Measurements from ENCODE around the gene USF2. TPM values are rescaled to one million over a fixed set of nuclear protein-coding genes. Genes with fewer than 3 reads are reported as not detected.

The USF2 gene
- total RNA-seq, 1 experiment from 2014 or later, result 81.6 TPM

DNA sequence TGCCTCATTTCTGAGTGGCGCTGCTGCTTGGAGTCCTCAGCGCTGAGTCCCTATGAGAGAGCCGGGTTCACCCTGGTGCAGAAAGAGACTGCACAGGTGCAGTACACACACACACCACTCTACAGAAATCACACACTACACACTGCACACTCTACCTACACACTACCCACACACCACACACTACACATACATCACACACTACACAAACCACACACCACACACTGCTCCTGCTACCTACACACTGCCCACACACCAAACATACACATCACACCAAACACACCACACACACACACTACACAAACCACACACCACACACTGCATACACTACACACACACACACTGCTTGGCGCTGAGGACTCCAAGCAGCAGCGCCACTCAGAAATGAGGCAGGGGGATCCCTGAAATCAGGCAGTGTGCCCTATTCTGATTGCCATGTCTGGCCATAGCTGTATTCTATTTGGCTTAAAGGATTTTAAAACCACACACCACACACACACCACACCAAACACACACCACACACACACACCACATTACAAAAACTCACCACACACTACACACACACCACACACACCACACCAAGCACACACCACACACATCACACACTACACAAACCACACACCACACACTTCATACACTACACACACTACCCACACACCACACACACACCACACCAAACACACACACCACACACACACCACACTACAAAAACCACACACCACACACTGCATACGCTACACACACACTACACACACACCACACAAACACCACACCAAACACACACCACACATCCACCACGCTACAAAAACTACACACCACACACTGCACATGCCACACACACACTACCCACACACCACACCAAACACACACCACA, 28.1 kb downstream of the USF2 start:
- Mint-ChIP-seq H3K9me3 (ENCODE audit: unreplicated experiment) (no peaks in the 10 kb centered on the region), H3K4me1 (ENCODE audit: insufficient read depth, unreplicated experiment) (no peaks in the 10 kb centered on the region), H3K27ac (ENCODE audit: low read depth, unreplicated experiment) (no peak overlapping the region), H3K4me3 (ENCODE audit: unreplicated experiment) (no peak overlapping the region), H3K27me3 (ENCODE audit: insufficient read depth, unreplicated experiment) (peaks cover 28% of the 10 kb centered on the region), H3K36me3 (ENCODE audit: insufficient read depth, unreplicated experiment) (no peaks in the 10 kb centered on the region)
- intact Hi-C loops (cut with micrococcal nuclease), result no loop called here
- CTCF ChIA-PET, result no interaction called here
- BruUV-seq (replicated peaks), result no TSS peak
- POLR2A ChIA-PET, result no interaction called here
- DNase-seq (ENCODE audit: unreplicated experiment), result no peak
- no peak for TF ChIP-seq CTCF (IDR thresholded peaks at IDR 0.05; ENCODE audit: unreplicated experiment)

GRCh38 chr19:35297515-35297848, 28.7 kb downstream of the USF2 start:
- H3K4me1 Mint-ChIP-seq (ENCODE audit: insufficient read depth, unreplicated experiment), result no peaks in the 10 kb centered on the region
- BruUV-seq (replicated peaks), result no TSS peak
- no peak for TF ChIP-seq CTCF (IDR thresholded peaks at IDR 0.05; ENCODE audit: unreplicated experiment)

DNA sequence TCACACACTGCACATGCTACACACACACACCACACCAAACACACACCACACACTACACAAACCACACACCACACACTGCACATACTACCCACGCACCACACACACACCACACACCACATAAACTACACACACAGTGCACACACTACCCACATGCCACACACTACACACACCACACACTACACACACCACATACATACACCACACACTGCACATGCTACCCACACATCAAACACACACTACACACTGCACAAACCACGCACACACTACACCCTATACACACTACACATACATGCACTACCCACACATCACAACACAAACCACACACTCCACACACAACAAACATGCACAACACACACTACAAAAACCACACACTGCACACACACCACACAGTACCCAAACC, 29.2 kb downstream of the USF2 start:
- no peak overlapping the region for H3K4me3 Mint-ChIP-seq (ENCODE audit: unreplicated experiment)
- POLR2A ChIA-PET, result no interaction called here
- CTCF ChIA-PET, result no interaction called here
- no peaks in the 10 kb centered on the region for H3K9me3 Mint-ChIP-seq (ENCODE audit: unreplicated experiment)
- intact Hi-C loops (cut with micrococcal nuclease), result no loop called here
- no peak for TF ChIP-seq CTCF (IDR thresholded peaks at IDR 0.05; ENCODE audit: unreplicated experiment)
- H3K4me1 Mint-ChIP-seq (ENCODE audit: insufficient read depth, unreplicated experiment), result no peaks in the 10 kb centered on the region
- BruUV-seq (replicated peaks), result no TSS peak
- DNase-seq (ENCODE audit: unreplicated experiment), result no peak
- no peaks in the 10 kb centered on the region for H3K36me3 Mint-ChIP-seq (ENCODE audit: insufficient read depth, unreplicated experiment)
- H3K27me3 Mint-ChIP-seq (ENCODE audit: insufficient read depth, unreplicated experiment), result peaks cover 18% of the 10 kb centered on the region
- no peak overlapping the region for H3K27ac Mint-ChIP-seq (ENCODE audit: low read depth, unreplicated experiment)

More at GRCh38 chr19:35297515-35297848, 28.7 kb downstream of the USF2 start:
- Mint-ChIP-seq H3K36me3 (ENCODE audit: insufficient read depth, unreplicated experiment) (no peaks in the 10 kb centered on the region), H3K9me3 (ENCODE audit: unreplicated experiment) (no peaks in the 10 kb centered on the region), H3K27me3 (ENCODE audit: insufficient read depth, unreplicated experiment) (peaks cover 22% of the 10 kb centered on the region), H3K4me3 (ENCODE audit: unreplicated experiment) (no peak overlapping the region), H3K27ac (ENCODE audit: low read depth, unreplicated experiment) (no peak overlapping the region)
- ChIA-PET CTCF (no interaction called here), POLR2A (no interaction called here)
- intact Hi-C loops (cut with micrococcal nuclease), result no loop called here
- DNase-seq (ENCODE audit: unreplicated experiment), result no peak

DNA sequence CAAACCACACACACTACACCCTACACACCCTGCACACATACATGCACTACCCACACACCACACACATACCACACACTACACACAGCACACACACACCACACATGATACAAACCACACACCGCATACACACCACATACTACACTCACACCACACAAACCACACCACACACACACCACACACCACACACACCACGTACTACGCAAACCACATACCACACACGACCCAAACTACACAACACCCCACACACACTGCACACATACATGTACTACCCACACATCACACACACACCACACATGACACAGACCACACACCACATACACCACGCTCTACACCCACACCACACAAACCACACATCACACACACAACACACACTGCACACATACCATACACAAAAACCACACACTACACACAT, 29.8 kb downstream of the USF2 start:
- Mint-ChIP-seq H3K27ac (ENCODE audit: low read depth, unreplicated experiment) (no peak overlapping the region), H3K4me3 (ENCODE audit: unreplicated experiment) (no peak overlapping the region), H3K9me3 (ENCODE audit: unreplicated experiment) (no peaks in the 10 kb centered on the region), H3K27me3 (ENCODE audit: insufficient read depth, unreplicated experiment) (peaks cover 16% of the 10 kb centered on the region), H3K36me3 (ENCODE audit: insufficient read depth, unreplicated experiment) (no peaks in the 10 kb centered on the region), H3K4me1 (ENCODE audit: insufficient read depth, unreplicated experiment) (no peaks in the 10 kb centered on the region)
- no peak for DNase-seq (ENCODE audit: unreplicated experiment)
- intact Hi-C loops (cut with micrococcal nuclease), result no loop called here
- ChIA-PET CTCF (no interaction called here), POLR2A (no interaction called here)
- TF ChIP-seq CTCF (IDR thresholded peaks at IDR 0.05; ENCODE audit: unreplicated experiment), result no peak
- BruUV-seq (replicated peaks), result no TSS peak
